GM19455 (cell line): ENCODE measurements around the gene NIPSNAP3A.

Source experiments
- ATAC-seq: cut with Tn5 transposase; IDR thresholded peaks from one replicate; pipeline ENCODE4 v1.9.1; 2021; ENCODE audit not compliant: unreplicated experiment

The NIPSNAP3A gene

GRCh38 chr9:104774132-104774531 is 26.6 kb downstream of the NIPSNAP3A start:
- ATAC-seq, result no peak

GRCh38 chr9:104774831-104775573 is 27.5 kb downstream of the NIPSNAP3A start:
- ATAC-seq, result peak; percentile 91

- ATAC-seq, result peak; percentile 70
These were observed 28.1 kb downstream of the NIPSNAP3A start for GRCh38 chr9:104775574-104775936.

GRCh38 chr9:104775976-104776375 is 28.5 kb downstream of the NIPSNAP3A start:
- no peak for ATAC-seq

- ATAC-seq, result no peak
These were observed 29.3 kb downstream of the NIPSNAP3A start for GRCh38 chr9:104776797-104777196.

GRCh38 chr9:104778802-104779201 is 31.3 kb downstream of the NIPSNAP3A start:
- ATAC-seq, result no peak

GRCh38 chr9:104779334-104779733 is 31.9 kb downstream of the NIPSNAP3A start:
- no peak for ATAC-seq

GRCh38 chr9:104779946-104780535 is 32.6 kb downstream of the NIPSNAP3A start:
- ATAC-seq, result no peak

- ATAC-seq, result no peak
These were observed 33.4 kb downstream of the NIPSNAP3A start for GRCh38 chr9:104780796-104781395.

- ATAC-seq, result no peak
These were observed 36.1 kb downstream of the NIPSNAP3A start for GRCh38 chr9:104783588-104783987.

- ATAC-seq, result peak; percentile 80
These were observed 36.6 kb downstream of the NIPSNAP3A start for GRCh38 chr9:104784098-104784497.

GRCh38 chr9:104786293-104786692 is 38.8 kb downstream of the NIPSNAP3A start:
- ATAC-seq, result no peak

GRCh38 chr9:104787306-104788015 is 40.0 kb downstream of the NIPSNAP3A start:
- ATAC-seq, result no peak

- no peak for ATAC-seq
These were observed 40.8 kb downstream of the NIPSNAP3A start for GRCh38 chr9:104788251-104788650.

GRCh38 chr9:104794070-104794469 is 46.6 kb downstream of the NIPSNAP3A start:
- no peak for ATAC-seq

GRCh38 chr9:104795082-104795481 is 47.6 kb downstream of the NIPSNAP3A start:
- no peak for ATAC-seq

GRCh38 chr9:104795857-104796256 is 48.4 kb downstream of the NIPSNAP3A start:
- no peak for ATAC-seq

- ATAC-seq, result no peak
These were observed 50.9 kb downstream of the NIPSNAP3A start for GRCh38 chr9:104798209-104798995.

GRCh38 chr9:104800068-104800785 is 52.7 kb downstream of the NIPSNAP3A start:
- no peak for ATAC-seq

- no peak for ATAC-seq
These were observed 54.6 kb downstream of the NIPSNAP3A start for GRCh38 chr9:104802110-104802509.
